ENCODE results near the gene GFOD1. TPM values are rescaled to one million over a fixed set of nuclear protein-coding genes. Genes with fewer than 3 reads are reported as not detected.

The GFOD1 gene
- total RNA-seq, 1 experiment from 2014 or later = 6.1 TPM

GRCh38 chr6:13404892-13405254 lies 82.5 kb downstream of the GFOD1 start:
- Mint-ChIP-seq H3K4me3 (no peak overlapping the region), H3K27ac (no peak overlapping the region), H3K9me3 (no peaks in the 10 kb centered on the region), H3K36me3 (ENCODE audit: insufficient read depth in 1 of 3, low read depth in 3 of 3) (no peaks in the 10 kb centered on the region), H3K4me1 (peaks cover 4 to 8% of the 10 kb centered on the region in 2 experiments; a peak in 1 of 4 replicates), H3K27me3 (ENCODE audit: low read depth) (no peaks in the 10 kb centered on the region)
- H3K27me3 ChIP-seq (ENCODE audit: insufficient read depth, low read length) = no peaks in the 10 kb centered on the region
- H2BK120ac ChIP-seq (ENCODE audit: low read depth, low read length, poor library complexity, severe bottlenecking) = no peak overlapping the region
- H3K9ac ChIP-seq (ENCODE audit: extremely low read depth, insufficient read length, low read length) = no peak overlapping the region
- no peak for TF ChIP-seq CTCF (conservative IDR thresholded peaks at IDR 0.05)
- no peaks in the 10 kb centered on the region for H3K79me2 ChIP-seq (ENCODE audit: insufficient read depth, low read length)
- no peak overlapping the region for H3K4me2 ChIP-seq (ENCODE audit: insufficient read depth, insufficient read length, low read length)
- H3T11ph ChIP-seq (ENCODE audit: low read length) = no peak overlapping the region
- H3K79me1 ChIP-seq (ENCODE audit: insufficient read depth, low read depth, low read length, poor library complexity, severe bottlenecking) = no peaks in the 10 kb centered on the region
- H2BK5ac ChIP-seq (ENCODE audit: insufficient read length, low read length) = no peak overlapping the region
- no peak overlapping the region for H4K91ac ChIP-seq (ENCODE audit: insufficient read length, low read depth, low read length)
- H3K27ac ChIP-seq (ENCODE audit: insufficient read length, low read depth, low read length) = no peak overlapping the region
- H4K20me1 ChIP-seq (ENCODE audit: control insufficient read depth, insufficient read depth, insufficient read length) = no peaks in the 10 kb centered on the region
- no peak overlapping the region for H3K23ac ChIP-seq (ENCODE audit: insufficient read length, low read depth, low read length)
- no peaks in the 10 kb centered on the region for H3K23me2 ChIP-seq (ENCODE audit: insufficient read length, low read depth, low read length, poor library complexity, severe bottlenecking)
- H2AFZ ChIP-seq (ENCODE audit: low read length) = no peak overlapping the region
- H3K56ac ChIP-seq (ENCODE audit: insufficient read length, low read depth, low read length) = no peak overlapping the region
- H4K5ac ChIP-seq (ENCODE audit: insufficient read length, low read depth, low read length) = no peak overlapping the region
- no peak overlapping the region for H2BK20ac ChIP-seq (ENCODE audit: low read depth, low read length, poor library complexity, severe bottlenecking)
- no peak for DNase-seq
- no peak overlapping the region for H4K8ac ChIP-seq (replicated peaks; ENCODE audit: insufficient read length, low read depth, low read length)
- H3K4ac ChIP-seq (ENCODE audit: low read depth, low read length) = no peak overlapping the region
- H3K9me3 ChIP-seq (ENCODE audit: control insufficient read depth, low read depth, low read length) = no peaks in the 10 kb centered on the region
- peaks cover 4% of the 10 kb centered on the region; the same call in 1 of the 2 replicates for H3K4me1 ChIP-seq (ENCODE audit: insufficient read depth, low read length)
- no peak overlapping the region for H2BK15ac ChIP-seq (ENCODE audit: low read depth, low read length)
- H2AK5ac ChIP-seq (ENCODE audit: insufficient read length, low read length) = no peak overlapping the region
- no peak overlapping the region for H2BK12ac ChIP-seq (ENCODE audit: insufficient read length, low read depth, low read length)
- H3K18ac ChIP-seq (ENCODE audit: insufficient read length, low read depth, low read length) = no peak overlapping the region
- no peak overlapping the region for H3K14ac ChIP-seq (ENCODE audit: insufficient read depth, low read length)
